HEK293 (cell line): ENCODE measurements around the gene PPP3CA.

Source experiments
- CTCF ChIA-PET: fragments of 350-600 bp; formaldehyde crosslinking; extraction: SDS; loops from one replicate; lab custom pipeline; 2021; ENCODE audit warnings: antibody characterized with exemption; lab: Yijun Ruan, JAX
- POLR2A ChIA-PET: fragments of 300-600 bp; formaldehyde crosslinking; extraction: SDS; loops from one replicate; lab custom pipeline; 2020; ENCODE audit warnings: antibody characterized with exemption, inconsistent platforms; lab: Yijun Ruan, JAX
- H3K27ac ChIP-seq: fragments of 200-500 bp; sonication (Bioruptor generic); 2 replicates; pipeline ENCODE4 v1.5.1; 2014; ENCODE audit warnings: low read depth, low read length, control low read depth, inconsistent platforms; ENCODE audit errors: extremely low read depth
- H3K36me3 ChIP-seq, 2 experiments: fragments of 200-500 bp in 1 of 2; sonication (Bioruptor generic) in 1 of 2; 1 replicate in 1 of 2; 2 replicates in 1 of 2; pipeline ENCODE4 v1.5.1; 2014 to 2017; ENCODE audit warnings: inconsistent platforms in 2 of 2, low read length in 2 of 2; ENCODE audit not compliant: control insufficient read depth in 2 of 2, insufficient read depth in 1 of 2
- H3K4me1 ChIP-seq: fragments of 200-500 bp; sonication (Bioruptor generic); 2 replicates; pipeline ENCODE4 v1.5.1; 2014; ENCODE audit warnings: mild to moderate bottlenecking, low read length, inconsistent platforms; ENCODE audit not compliant: control insufficient read depth, insufficient read depth
- H3K4me3 ChIP-seq: 2 replicates; pipeline ENCODE4 v1.5.1; 2011; ENCODE audit warnings: low read depth, mild to moderate bottlenecking, control low read depth, low read length, moderate library complexity
- H3K9me3 ChIP-seq: fragments of 200-500 bp; sonication (Bioruptor generic); 2 replicates; pipeline ENCODE4 v1.5.1; 2014; ENCODE audit warnings: low read depth, low read length, inconsistent platforms; ENCODE audit not compliant: control insufficient read depth, insufficient read depth
- OSR2 ChIP-seq: fragments of 450-650 bp; formaldehyde crosslinking; IDR thresholded peaks from 2 replicates; pipeline ENCODE4 v1.5.1; 2016; ENCODE audit warnings: missing biosample characterization, missing genetic modification characterization
- RBAK ChIP-seq: fragments of 450-650 bp; formaldehyde crosslinking; IDR thresholded peaks from 2 replicates; pipeline ENCODE4 v1.5.1; 2016; ENCODE audit warnings: missing biosample characterization, missing genetic modification characterization
- SCRT1 ChIP-seq: fragments of 450-650 bp; formaldehyde crosslinking; IDR thresholded peaks from 2 replicates; pipeline ENCODE4 v1.5.1; 2016; ENCODE audit warnings: missing biosample characterization, missing genetic modification characterization, borderline replicate concordance
- SCRT2 ChIP-seq: fragments of 450-650 bp; formaldehyde crosslinking; IDR thresholded peaks from 2 replicates; pipeline ENCODE4 v1.5.1; 2016; ENCODE audit warnings: missing biosample characterization, missing genetic modification characterization
- YY1 ChIP-seq: fragments of 450-650 bp; formaldehyde crosslinking; IDR thresholded peaks from 2 replicates; pipeline ENCODE4 v1.5.1; 2018; ENCODE audit warnings: missing biosample characterization, missing genetic modification characterization
- ZFHX2 ChIP-seq: fragments of 450-650 bp; formaldehyde crosslinking; conservative IDR thresholded peaks from 2 replicates; pipeline ENCODE4 v1.5.1; 2016; ENCODE audit warnings: missing biosample characterization, missing genetic modification characterization
- ZFP3 ChIP-seq: fragments of 450-650 bp; formaldehyde crosslinking; IDR thresholded peaks from 2 replicates; pipeline ENCODE4 v1.5.1; 2016; ENCODE audit warnings: low read depth, missing biosample characterization, missing genetic modification characterization
- ZNF16 ChIP-seq: fragments of 450-650 bp; formaldehyde crosslinking; IDR thresholded peaks from 2 replicates; pipeline ENCODE4 v1.5.1; 2016; ENCODE audit warnings: low read depth, missing biosample characterization, missing genetic modification characterization
- ZNF202 ChIP-seq: fragments of 450-650 bp; formaldehyde crosslinking; IDR thresholded peaks from 2 replicates; pipeline ENCODE4 v1.5.1; 2016; ENCODE audit warnings: missing biosample characterization, missing genetic modification characterization, borderline replicate concordance
- ZNF239 ChIP-seq: fragments of 450-650 bp; formaldehyde crosslinking; IDR thresholded peaks from 2 replicates; pipeline ENCODE4 v1.5.1; 2016; ENCODE audit warnings: missing biosample characterization, missing genetic modification characterization
- ZNF24 ChIP-seq: fragments of 450-650 bp; formaldehyde crosslinking; IDR thresholded peaks from 2 replicates; pipeline ENCODE4 v1.5.1; 2016; ENCODE audit warnings: missing biosample characterization, missing genetic modification characterization
- ZNF266 ChIP-seq: fragments of 450-650 bp; formaldehyde crosslinking; IDR thresholded peaks from 2 replicates; pipeline ENCODE4 v1.5.1; 2016; ENCODE audit warnings: missing biosample characterization, missing genetic modification characterization, low read depth
- ZNF302 ChIP-seq: fragments of 450-650 bp; formaldehyde crosslinking; IDR thresholded peaks from 2 replicates; pipeline ENCODE4 v1.5.1; 2016; ENCODE audit warnings: missing biosample characterization, missing genetic modification characterization, low read depth
- ZNF362 ChIP-seq: fragments of 450-650 bp; formaldehyde crosslinking; IDR thresholded peaks from 2 replicates; pipeline ENCODE4 v1.5.1; 2016; ENCODE audit warnings: missing biosample characterization, missing genetic modification characterization
- ZNF366 ChIP-seq: fragments of 450-650 bp; formaldehyde crosslinking; conservative IDR thresholded peaks from 2 replicates; pipeline ENCODE4 v1.5.1; 2016; ENCODE audit warnings: missing biosample characterization, missing genetic modification characterization
- ZNF449 ChIP-seq: fragments of 450-650 bp; formaldehyde crosslinking; IDR thresholded peaks from 2 replicates; pipeline ENCODE4 v1.5.1; 2017; ENCODE audit warnings: missing biosample characterization, mild to moderate bottlenecking, missing genetic modification characterization, moderate library complexity
- ZNF501 ChIP-seq: fragments of 450-650 bp; formaldehyde crosslinking; IDR thresholded peaks from 2 replicates; pipeline ENCODE4 v1.5.1; 2016; ENCODE audit warnings: missing biosample characterization, missing genetic modification characterization
- ZNF521 ChIP-seq: fragments of 450-650 bp; formaldehyde crosslinking; IDR thresholded peaks from 2 replicates; pipeline ENCODE4 v1.5.1; 2017; ENCODE audit warnings: missing biosample characterization, mild to moderate bottlenecking, missing genetic modification characterization
- ZNF596 ChIP-seq: fragments of 450-650 bp; IDR thresholded peaks from 2 replicates; pipeline ENCODE4 v1.5.0; 2018; ENCODE audit warnings: missing biosample characterization, mild to moderate bottlenecking, missing genetic modification characterization, moderate library complexity
- ZNF624 ChIP-seq: fragments of 450-650 bp; formaldehyde crosslinking; IDR thresholded peaks from 2 replicates; pipeline ENCODE4 v1.5.1; 2017; ENCODE audit warnings: missing biosample characterization, missing genetic modification characterization
- ZNF629 ChIP-seq: fragments of 450-650 bp; formaldehyde crosslinking; IDR thresholded peaks from 2 replicates; pipeline ENCODE4 v1.5.1; 2017; ENCODE audit warnings: missing biosample characterization, missing genetic modification characterization
- ZNF645 ChIP-seq: fragments of 450-650 bp; formaldehyde crosslinking; IDR thresholded peaks from 2 replicates; pipeline ENCODE4; 2016; ENCODE audit warnings: missing biosample characterization, missing genetic modification characterization
- ZNF654 ChIP-seq: fragments of 450-650 bp; formaldehyde crosslinking; IDR thresholded peaks from 2 replicates; pipeline ENCODE4 v1.5.1; 2016; ENCODE audit warnings: low read depth, missing biosample characterization, missing genetic modification characterization
- ZNF660 ChIP-seq: fragments of 450-650 bp; IDR thresholded peaks from 2 replicates; pipeline ENCODE4 v1.5.1; 2018; ENCODE audit warnings: missing biosample characterization, mild to moderate bottlenecking, missing genetic modification characterization
- ZNF76 ChIP-seq: fragments of 450-650 bp; formaldehyde crosslinking; IDR thresholded peaks from 2 replicates; pipeline ENCODE4; 2016; ENCODE audit warnings: low read depth, missing biosample characterization, missing genetic modification characterization, borderline replicate concordance
- TF ChIP-seq, protein P1 (sequence below): fragments of 450-650 bp; formaldehyde crosslinking; IDR thresholded peaks from 2 replicates; pipeline ENCODE4 v1.5.1; 2016; ENCODE audit warnings: missing biosample characterization, missing genetic modification characterization
- TF ChIP-seq, protein P2 (sequence below): fragments of 450-650 bp; formaldehyde crosslinking; IDR thresholded peaks from 2 replicates; pipeline ENCODE4 v1.5.1; 2016; ENCODE audit warnings: missing biosample characterization, missing genetic modification characterization, borderline replicate concordance

Gene PPP3CA

DNA sequence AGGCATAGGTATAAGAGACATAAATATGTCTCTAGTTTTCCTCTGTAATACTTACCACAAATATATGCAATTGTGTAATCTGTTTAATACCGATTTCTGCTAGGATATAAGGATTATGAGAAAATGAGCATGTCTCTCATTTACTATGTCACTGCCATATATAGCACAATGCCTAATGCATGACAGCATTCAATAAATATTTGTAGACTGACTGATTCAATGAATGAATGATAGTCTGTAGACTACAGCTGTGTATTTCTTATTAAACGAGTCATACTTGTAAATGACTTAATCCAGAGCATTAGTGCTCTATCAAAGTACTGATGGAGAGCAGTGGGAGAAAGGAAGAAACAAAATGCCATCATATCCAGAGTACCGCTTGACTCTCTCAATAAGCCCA is 175.6 kb downstream of the PPP3CA start (continued):
- TF ChIP-seq ZNF624 (tag by site-specific recombination) (no peak), ZNF76 (tag by site-specific recombination) (no peak), ZNF24 (tag by site-specific recombination) (peak; percentile 84), ZNF629 (tag by site-specific recombination) (peak; percentile 60), ZNF266 (tag by site-specific recombination) (no peak), ZFP3 (tag by site-specific recombination) (no peak), ZNF660 (0 out of 2 replicates have a peak, but pooled peaks have one; percentile 32)

DNA sequence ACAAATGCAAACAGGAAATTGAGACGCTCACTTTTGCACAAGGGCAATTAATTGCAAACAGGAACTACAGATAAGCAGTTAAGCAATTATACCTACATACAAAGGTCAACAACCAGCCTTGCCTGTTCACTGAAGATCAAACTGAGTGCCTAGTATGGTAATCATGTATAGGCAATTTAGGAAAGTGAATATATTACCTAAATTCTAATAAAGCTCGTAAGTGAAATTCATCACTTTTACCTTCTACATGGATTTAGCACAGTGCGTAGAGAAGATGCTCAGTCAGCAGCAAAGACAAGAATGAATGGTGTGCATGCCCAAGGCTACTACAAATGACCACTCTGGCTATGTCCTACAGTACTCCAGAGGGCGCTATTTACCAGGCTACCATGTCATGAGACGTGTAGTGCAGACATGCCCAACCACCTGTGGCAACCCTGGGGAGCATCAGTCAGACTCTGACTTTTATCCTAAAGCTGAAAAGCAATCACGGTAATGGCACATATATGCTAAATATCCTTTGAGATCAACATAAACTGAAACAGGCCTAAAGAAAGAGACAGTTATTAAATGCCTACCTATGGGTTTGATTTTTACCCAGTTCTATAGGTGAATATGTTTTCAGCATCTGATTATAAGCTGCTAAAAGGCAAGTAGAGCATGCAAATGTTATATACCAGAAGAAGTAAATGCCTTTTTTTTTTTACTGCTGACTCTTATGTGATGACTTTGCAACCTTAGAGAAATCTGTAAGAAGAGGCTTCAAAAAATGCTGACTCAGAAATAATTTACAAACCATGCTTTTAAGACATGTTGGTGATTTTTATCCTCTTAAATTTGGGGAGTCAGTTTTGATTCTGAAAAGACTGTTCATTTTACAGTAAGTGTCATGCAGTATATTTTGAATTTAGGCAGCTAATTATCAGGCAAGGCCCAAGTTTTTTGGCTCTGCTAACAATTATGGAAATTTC is 178.0 kb downstream of the PPP3CA start:
- no peak overlapping the region for H3K4me3 ChIP-seq
- TF ChIP-seq, protein P1, sequence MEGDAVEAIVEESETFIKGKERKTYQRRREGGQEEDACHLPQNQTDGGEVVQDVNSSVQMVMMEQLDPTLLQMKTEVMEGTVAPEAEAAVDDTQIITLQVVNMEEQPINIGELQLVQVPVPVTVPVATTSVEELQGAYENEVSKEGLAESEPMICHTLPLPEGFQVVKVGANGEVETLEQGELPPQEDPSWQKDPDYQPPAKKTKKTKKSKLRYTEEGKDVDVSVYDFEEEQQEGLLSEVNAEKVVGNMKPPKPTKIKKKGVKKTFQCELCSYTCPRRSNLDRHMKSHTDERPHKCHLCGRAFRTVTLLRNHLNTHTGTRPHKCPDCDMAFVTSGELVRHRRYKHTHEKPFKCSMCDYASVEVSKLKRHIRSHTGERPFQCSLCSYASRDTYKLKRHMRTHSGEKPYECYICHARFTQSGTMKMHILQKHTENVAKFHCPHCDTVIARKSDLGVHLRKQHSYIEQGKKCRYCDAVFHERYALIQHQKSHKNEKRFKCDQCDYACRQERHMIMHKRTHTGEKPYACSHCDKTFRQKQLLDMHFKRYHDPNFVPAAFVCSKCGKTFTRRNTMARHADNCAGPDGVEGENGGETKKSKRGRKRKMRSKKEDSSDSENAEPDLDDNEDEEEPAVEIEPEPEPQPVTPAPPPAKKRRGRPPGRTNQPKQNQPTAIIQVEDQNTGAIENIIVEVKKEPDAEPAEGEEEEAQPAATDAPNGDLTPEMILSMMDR (tag by site-specific recombination), result peak; percentile 35; the same call in 1 of the 2 replicates
- TF ChIP-seq ZNF645, result no peak
- peak; percentile 96 for TF ChIP-seq SCRT2 (tag by site-specific recombination)
- TF ChIP-seq ZNF202, result no peak
- no peak for TF ChIP-seq ZNF521 (tag by site-specific recombination)
- TF ChIP-seq ZNF449 (tag by site-specific recombination), result peak; percentile 96
- no peak for TF ChIP-seq ZNF16 (tag by site-specific recombination)
- TF ChIP-seq, protein P2, sequence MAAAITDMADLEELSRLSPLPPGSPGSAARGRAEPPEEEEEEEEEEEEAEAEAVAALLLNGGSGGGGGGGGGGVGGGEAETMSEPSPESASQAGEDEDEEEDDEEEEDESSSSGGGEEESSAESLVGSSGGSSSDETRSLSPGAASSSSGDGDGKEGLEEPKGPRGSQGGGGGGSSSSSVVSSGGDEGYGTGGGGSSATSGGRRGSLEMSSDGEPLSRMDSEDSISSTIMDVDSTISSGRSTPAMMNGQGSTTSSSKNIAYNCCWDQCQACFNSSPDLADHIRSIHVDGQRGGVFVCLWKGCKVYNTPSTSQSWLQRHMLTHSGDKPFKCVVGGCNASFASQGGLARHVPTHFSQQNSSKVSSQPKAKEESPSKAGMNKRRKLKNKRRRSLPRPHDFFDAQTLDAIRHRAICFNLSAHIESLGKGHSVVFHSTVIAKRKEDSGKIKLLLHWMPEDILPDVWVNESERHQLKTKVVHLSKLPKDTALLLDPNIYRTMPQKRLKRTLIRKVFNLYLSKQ (tag by site-specific recombination), result no peak
- TF ChIP-seq ZNF302 (tag by site-specific recombination), result no peak
- 0 out of 2 replicates have a peak, but pooled peaks have one; percentile 35 for TF ChIP-seq ZNF501 (tag by site-specific recombination)
- peak; percentile 53 for TF ChIP-seq ZNF654 (tag by site-specific recombination)
- no peak for TF ChIP-seq ZNF366
- TF ChIP-seq ZNF362 (tag by site-specific recombination), result no peak
- TF ChIP-seq RBAK (tag by site-specific recombination), result no peak
- no peak for TF ChIP-seq ZNF596 (tag by site-specific recombination)
- no peak for TF ChIP-seq ZFHX2 (tag by site-specific recombination)
- TF ChIP-seq ZNF239, result no peak
- TF ChIP-seq SCRT1 (tag by site-specific recombination), result peak; percentile 90
- TF ChIP-seq YY1, result no peak
- TF ChIP-seq OSR2 (tag by site-specific recombination), result no peak
- TF ChIP-seq, all 188 proteins: peak for 6
- Histone ChIP-seq H3K4me1 (no peaks in the 10 kb centered on the region), H3K9me3 (no peaks in the 10 kb centered on the region), H3K27ac (no peak overlapping the region), H3K36me3 (no peaks in the 10 kb centered on the region)
- ChIA-PET CTCF (interaction anchor here (0.5 to 4.8 kb wide), 25 partner anchors 10 to 1466 kb away, joined by 3 to 40 read pairs (median 3); partner anchors contain the start of gene PPP3CA), POLR2A (interaction anchor here (0.8 kb wide), 1 partner anchor 179 kb away, joined by 3 read pairs; no protein-coding TSS in a partner anchor)
